Left hindlimb (tissue), 1 donor: ENCODE measurements around the gene AASDH.
A peak's percentile ranks its signal among the peaks of the same experiment; 100 is the strongest.

Experiments
- DNase-seq: peaks from one replicate; pipeline ENCODE4 v3.0.0-alpha.2; 2018

Gene AASDH

DNA sequence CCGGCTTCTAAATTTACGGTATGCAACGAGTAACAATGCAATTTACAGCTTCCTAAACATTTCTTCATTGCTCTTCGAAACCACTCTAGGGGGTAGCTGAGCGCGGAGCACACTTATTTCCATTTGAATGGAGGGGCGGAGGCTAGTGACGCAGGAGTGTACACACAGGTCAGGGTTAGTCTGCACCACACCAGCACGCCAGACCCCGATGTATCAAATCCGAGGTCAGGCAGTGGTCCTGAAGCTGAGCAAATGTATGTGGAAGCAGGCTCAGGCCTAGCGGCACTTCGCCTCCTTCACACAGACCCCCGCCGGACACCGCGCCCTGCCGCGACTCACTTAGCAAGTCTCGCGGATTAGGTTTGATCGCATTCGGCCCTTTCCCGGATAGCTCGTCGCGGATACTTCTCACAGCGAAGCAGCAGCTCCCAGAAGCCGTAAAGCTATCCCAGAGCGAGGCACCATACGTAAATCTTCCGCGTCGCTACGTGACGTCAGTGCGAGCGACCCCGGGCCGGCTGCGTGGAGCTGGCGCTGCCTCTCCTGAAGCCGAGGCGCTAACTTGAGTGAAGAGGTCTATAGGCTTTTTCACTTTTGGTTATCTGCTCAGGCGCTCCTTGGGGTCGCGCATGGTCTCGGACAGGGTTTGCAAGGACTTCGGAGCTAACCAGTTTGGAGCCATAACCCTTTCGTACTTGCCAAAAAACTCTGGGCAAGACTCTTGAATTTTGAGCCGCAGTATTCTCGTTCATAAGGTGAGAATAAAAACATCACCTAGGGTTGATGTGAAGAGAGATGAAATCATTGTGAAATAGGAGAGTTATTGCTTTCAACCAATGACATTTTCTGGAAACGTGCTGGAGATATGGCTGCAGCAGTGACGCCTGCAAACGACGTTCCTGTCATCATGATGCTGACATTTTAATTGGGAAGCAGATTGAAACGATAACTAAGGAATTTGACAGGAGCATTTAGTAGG lies at the start of gene AASDH:
Gene AASDH (minus strand): TSS at position 469 of the 979 bp plus-strand sequence. CDS start 3,192 bp downstream, outside the sequence.
- peak; percentile 97 for DNase-seq

DNA sequence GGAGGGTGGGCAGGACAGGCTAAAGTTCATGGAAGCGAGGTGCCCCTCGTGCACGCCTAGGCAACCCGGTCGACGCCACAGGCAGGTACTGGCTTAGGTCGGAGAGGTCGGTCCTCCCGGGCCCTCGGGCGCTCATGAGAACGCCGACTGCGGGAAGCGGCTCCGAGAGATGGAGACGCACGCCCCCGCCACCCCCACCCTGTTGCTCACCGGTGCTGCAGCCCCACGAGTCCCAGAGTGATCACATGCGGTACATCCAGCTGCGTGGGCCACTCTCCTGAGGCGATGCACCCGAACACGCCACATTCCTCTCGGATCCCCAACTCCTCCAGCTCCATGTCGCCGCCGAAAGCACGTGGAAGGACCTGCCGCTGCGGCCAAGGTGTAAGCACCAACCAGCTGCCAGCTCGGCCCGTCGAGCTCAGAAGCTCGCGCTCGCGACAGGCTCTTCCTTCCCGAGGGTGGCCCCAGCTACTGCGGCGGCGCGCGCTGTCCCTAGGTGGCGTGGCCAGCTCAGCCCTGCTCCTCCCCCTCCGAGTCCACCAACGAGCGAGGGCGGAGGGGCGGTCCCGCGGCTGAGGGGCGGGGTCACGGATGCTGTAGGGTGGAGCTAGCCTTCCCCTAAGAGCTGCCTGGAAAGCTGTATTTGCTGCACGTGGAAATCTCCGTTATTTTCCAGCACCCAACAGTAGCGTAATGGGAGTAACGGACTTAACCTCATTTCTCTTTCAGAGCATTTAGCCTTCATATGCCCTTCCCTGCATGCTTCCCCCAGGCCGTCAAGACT lies 48.0 kb upstream of the AASDH start, which contains the start of gene PPAT:
Gene PPAT (minus strand): TSS at position 476 of the 787 bp plus-strand sequence. CDS start 138 bp downstream, at position 338.
- DNase-seq = peak; percentile 99

DNA sequence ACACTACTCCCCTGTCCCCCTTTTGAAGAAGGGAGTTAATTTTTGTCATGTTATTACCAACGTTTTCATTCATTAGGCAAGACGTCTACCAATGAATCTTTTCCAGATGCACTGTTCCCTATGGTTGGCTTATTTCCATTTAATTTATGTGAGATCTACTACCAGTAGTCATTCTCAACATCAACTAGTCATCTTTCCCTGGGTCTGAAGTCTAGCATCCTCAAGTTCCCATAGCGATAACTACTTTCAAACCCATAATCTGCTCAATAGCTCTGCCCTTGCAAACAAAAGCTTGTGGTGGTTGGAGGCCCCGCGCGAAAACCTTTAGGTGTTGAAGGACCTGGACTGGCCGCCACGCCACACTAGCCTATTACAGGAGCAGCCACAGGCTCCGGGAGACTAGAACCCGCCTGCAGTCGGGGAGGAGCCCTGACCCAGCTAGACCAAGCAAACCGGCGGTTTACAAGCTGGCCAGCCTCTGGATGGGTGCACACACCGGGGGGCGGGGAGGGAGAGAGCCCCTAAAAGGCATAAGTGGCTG lies 47.4 kb upstream of the AASDH start:
- DNase-seq = peak; percentile 67

GRCh38 chr4:56433280-56433679 lies 46.0 kb upstream of the AASDH start:
- DNase-seq = no peak

DNA sequence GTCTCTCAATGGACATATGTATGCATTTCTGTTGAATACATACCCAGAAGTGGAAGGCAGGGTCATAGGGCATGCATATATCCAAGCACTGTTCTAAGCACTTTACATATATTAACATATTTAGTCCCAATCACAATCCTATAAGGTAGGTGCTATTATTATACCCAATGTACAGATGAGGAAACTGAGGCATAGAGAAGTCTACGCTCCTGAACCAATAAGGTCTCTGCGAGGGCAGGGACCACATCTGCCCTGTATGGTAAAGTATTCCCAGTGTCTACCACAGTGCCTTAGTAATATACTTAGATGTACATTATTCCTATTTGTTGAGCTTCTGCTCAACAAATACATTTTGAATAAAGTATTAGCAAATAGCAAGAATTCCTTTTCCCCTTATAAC lies 42.9 kb upstream of the AASDH start:
- no peak for DNase-seq

DNA sequence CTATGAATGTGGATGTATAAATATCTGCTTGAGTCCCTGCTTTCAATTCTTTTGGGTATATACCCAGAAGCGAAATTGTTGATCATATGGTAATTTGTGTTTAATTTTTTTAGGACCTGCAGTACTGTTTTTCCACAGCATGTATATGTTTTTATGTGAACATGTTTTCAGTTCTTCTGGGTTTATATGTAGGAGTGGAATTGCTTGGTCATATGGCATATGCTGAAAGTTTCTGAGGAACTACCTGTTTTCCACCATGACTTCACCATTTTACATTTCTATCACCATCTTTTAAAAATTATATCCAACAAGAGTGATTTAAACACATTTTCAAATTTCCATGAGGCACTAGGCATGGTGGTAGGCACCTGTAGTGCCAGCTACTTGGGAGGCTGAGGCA lies 39.9 kb upstream of the AASDH start:
- no peak for DNase-seq

GRCh38 chr4:56426273-56426672 lies 39.0 kb upstream of the AASDH start:
- no peak for DNase-seq

DNA sequence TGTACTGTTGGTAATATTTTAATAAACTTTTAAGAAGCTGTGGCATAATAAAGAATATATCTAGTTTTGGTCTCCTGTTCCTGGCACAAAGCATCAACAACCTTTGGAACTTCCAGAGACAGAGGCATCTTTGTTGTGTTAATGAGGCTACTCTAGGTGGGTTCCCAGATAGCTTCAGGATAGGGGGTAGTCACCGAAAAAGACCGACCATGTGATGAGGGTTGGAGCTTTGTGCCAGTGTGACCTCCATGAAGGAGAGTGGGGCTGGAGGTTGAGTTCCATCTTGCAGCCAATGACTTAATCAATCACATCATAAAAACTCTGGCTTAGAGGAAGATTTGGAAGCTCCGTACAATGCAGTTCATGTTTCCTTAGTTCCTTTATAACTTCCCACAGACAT lies 38.2 kb upstream of the AASDH start:
- DNase-seq = no peak

GRCh38 chr4:56424697-56425514 lies 37.6 kb upstream of the AASDH start:
- no peak for DNase-seq

GRCh38 chr4:56424176-56424575 lies 36.9 kb upstream of the AASDH start:
- no peak for DNase-seq

- DNase-seq = no peak
Measured at GRCh38 chr4:56417396-56417795, 30.1 kb upstream of the AASDH start.

GRCh38 chr4:56416349-56416748 lies 29.1 kb upstream of the AASDH start:
- no peak for DNase-seq

DNA sequence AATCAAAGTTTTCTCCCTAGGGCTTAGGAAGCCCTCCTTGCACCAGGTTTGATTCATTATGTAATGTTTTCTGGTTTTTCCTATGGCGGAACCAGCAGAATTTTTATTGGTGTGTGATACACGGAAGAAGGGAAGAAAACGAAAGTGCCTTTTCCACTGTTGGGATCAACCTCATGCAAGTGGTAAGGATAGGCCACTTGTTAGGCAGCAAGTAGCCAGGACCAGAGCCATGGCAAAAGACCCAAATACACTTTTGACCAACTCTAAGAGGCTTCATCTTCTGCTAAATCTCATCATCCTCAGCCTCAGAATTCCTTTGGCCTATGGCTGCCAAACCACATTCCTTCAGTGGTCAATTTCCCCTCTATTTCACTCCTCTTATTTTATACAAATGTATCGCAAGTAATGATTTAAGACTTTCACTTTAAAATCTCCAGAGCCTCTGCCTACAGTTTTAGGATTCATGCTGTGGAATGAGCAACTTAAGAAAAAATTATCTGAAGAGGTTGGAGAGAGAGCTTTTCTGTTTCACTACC lies 26.9 kb upstream of the AASDH start:
- no peak for DNase-seq

DNA sequence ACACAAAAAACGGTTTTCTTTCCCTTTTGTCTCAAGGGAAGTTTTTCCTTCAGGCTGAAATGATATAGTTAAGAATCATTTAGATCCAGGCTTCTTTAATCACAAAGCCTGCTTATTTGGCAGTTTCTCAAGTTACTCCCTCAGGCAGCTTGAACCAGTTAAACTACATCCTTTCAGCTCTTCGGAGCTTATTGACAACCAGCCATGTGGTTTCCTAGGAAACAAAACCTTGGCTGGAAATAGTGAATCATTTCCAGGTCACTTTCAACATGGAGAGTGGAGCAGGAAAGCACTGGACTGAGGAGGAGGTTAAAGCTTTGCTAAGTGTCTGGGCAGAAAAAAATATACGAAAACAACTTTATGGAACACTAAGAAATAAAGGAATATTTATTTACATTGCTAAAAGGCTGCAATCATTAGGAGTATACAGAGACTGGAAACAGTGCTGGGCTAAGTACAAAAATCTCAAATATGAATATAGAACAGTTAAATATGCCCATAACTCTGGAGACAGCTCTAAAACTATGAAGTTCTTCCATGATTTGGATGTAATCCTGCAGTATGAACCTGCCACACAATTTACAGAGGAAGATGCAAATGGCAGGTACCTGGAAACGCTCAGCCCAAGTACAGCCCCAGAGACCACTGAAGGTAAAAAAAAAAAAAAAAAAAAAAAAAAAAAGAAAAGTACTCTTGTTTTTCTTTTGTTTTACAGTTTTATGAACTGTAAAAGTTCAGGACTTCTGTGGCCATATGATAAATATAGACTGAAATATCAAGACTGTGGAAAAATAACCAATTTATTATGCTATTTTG lies 23.2 kb upstream of the AASDH start:
- DNase-seq = peak; percentile 87

- no peak for DNase-seq
Measured at GRCh38 chr4:56409511-56410090, 22.3 kb upstream of the AASDH start.

GRCh38 chr4:56408978-56409377 lies 21.7 kb upstream of the AASDH start:
- no peak for DNase-seq

DNA sequence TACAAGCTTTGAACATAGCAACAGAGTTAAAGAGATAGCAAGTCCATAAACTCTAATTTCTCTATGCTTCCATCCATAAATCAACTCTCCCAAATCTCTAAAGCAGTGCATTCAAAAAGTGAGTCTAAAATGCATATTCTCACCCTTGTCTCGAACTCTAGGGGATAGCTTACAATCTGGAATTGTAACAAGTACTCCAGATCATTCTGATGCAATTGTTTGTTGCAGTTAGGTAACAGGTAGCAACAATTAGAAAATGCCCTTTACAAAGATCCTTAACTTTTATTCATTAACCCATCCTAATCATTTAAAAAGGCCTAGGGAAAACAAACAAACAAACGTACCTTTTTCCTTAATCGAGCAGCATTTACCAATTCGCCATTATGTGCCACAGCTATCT lies 18.9 kb upstream of the AASDH start:
- no peak for DNase-seq

GRCh38 chr4:56405016-56405415 lies 17.7 kb upstream of the AASDH start:
- no peak for DNase-seq

- DNase-seq = no peak
Measured at GRCh38 chr4:56400560-56400959, 13.3 kb upstream of the AASDH start.

DNA sequence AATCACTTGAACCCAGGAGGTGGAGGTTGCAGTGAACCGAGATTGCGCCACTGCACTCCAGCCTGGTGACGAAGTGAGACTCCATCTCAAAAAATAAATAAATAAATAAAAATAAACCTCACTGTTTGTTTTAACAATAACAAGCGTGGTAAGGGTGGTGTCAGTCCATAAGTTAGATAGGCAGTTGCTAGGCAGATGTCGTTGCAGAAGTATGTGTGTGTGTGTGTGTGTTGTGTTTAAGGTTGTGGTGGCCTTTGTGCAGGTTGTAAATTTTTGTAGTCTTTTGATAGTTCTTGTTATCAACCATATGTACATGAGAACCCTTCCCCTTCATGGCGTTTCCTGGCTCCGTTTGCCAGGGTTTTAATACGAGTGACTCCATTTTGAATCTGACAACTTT lies 4.0 kb upstream of the AASDH start:
- no peak for DNase-seq

- no peak for DNase-seq
Measured at GRCh38 chr4:56389558-56389957, 2.3 kb upstream of the AASDH start.
